Lower leg skin (tissue), 4 donors: ENCODE data around the gene GATC. TPM values are rescaled to one million over a fixed set of nuclear protein-coding genes. Genes with fewer than 3 reads are reported as not detected.
A peak's percentile ranks its signal among the peaks of the same experiment; 100 is the strongest.

Experiments used
- DNase-seq, 2 donors: peaks; one replicate each; pipeline ENCODE4 v3.0.0-alpha.2; 2019; ENCODE audit warnings: low spot score in 2 of 2
- H3K4me3 ChIP-seq: fragments of 200-600 bp; sonication (generic); 2 replicates; pipeline ENCODE4 v1.5.1; 2017; ENCODE audit warnings: mild to moderate bottlenecking, low read depth; ENCODE audit not compliant: poor library complexity, severe bottlenecking
- POLR2A ChIP-seq, 2 donors: fragments of 450-650 bp; IDR thresholded peaks; one replicate each; pipeline ENCODE4 v1.6.1; 2016 to 2017; ENCODE audit warnings: antibody characterized with exemption in 2 of 2, mild to moderate bottlenecking in 1 of 2, moderate library complexity in 1 of 2
- WGBS, 2 donors: methylation state at CpG; one replicate each; pipeline ENCODE4 v1.1.5; 2018; 5-methylcytosine and 5-hydroxymethylcytosine counted together
- intact Hi-C: fragments of 100-400 bp; cut with DNase I; formaldehyde crosslinking; loops from one replicate; pipeline ENCODE4 v1.15.0; 2023; ENCODE audit warnings: low total_unique reads
- total RNA-seq, 4 donors: library from RNA; depleted of rRNA; stranded (reverse); fragments of >200 nt; gene quantifications; one replicate each; pipeline ENCODE4 v1.1.0, GENCODE V29; 2016
- TF ChIP-seq, protein P1 (sequence below), 3 donors: fragments of 450-650 bp; IDR thresholded peaks; one replicate each; pipeline ENCODE4 v1.5.1; 2016; ENCODE audit warnings: antibody characterized with exemption in 3 of 3, mild to moderate bottlenecking in 3 of 3, moderate library complexity in 2 of 3

Gene GATC
- total RNA-seq, 4 donors from 2014 or later = 19.3 to 24.1 (median 20.1) TPM

DNA sequence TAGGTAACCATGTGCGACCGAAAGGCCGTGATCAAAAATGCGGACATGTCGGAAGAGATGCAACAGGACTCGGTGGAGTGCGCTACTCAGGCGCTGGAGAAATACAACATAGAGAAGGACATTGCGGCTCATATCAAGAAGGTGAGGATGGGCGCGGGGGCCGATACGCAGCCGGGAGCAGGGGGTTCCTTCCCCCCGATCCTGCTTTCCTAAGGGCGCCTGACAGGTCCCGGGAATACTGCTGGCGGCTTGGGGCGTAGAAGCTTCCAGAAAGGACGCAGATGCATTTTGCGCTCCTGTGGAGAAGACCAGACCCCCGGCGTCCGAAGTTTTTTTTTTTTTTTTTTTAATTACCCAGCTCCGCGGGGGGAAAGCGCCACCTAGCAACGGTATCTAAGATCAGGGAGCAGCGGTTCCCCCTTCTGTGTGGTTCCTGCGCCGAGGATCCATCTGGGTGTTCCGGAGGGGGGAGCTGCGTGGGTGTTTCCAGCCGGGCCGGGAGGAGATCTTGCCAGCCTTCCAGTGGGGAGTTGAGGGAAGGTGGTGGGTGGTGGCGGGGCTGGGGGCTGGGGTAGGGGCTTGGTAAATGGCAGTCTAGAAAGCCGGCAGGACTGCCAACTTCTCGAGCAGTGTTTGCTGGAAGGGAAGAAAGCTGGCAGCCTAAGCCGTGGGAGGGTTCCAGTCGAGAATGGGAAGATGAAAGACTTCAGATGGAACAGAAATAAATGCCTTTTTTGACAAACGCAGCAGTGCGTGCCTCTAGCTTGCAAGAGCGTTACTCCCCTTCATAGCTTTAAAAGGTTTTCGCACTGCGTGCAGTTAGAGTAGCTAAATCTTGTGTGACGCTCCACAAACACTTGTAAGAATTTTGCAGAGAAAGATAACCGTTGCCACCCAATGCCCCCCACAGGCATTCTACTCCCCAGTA is 50.4 kb downstream of the GATC start:
- intact Hi-C loops = no loop called here
- H3K4me3 ChIP-seq = peak overlapping the region; percentile 74
- peak; percentile 46 to 92 for DNase-seq
- 0% methylated on average over 43 to 47 of the region's 47 CpGs for WGBS, 2 donors
- TF ChIP-seq, protein P1, sequence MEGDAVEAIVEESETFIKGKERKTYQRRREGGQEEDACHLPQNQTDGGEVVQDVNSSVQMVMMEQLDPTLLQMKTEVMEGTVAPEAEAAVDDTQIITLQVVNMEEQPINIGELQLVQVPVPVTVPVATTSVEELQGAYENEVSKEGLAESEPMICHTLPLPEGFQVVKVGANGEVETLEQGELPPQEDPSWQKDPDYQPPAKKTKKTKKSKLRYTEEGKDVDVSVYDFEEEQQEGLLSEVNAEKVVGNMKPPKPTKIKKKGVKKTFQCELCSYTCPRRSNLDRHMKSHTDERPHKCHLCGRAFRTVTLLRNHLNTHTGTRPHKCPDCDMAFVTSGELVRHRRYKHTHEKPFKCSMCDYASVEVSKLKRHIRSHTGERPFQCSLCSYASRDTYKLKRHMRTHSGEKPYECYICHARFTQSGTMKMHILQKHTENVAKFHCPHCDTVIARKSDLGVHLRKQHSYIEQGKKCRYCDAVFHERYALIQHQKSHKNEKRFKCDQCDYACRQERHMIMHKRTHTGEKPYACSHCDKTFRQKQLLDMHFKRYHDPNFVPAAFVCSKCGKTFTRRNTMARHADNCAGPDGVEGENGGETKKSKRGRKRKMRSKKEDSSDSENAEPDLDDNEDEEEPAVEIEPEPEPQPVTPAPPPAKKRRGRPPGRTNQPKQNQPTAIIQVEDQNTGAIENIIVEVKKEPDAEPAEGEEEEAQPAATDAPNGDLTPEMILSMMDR (IDR thresholded peaks at IDR 0.05) = no peak

DNA sequence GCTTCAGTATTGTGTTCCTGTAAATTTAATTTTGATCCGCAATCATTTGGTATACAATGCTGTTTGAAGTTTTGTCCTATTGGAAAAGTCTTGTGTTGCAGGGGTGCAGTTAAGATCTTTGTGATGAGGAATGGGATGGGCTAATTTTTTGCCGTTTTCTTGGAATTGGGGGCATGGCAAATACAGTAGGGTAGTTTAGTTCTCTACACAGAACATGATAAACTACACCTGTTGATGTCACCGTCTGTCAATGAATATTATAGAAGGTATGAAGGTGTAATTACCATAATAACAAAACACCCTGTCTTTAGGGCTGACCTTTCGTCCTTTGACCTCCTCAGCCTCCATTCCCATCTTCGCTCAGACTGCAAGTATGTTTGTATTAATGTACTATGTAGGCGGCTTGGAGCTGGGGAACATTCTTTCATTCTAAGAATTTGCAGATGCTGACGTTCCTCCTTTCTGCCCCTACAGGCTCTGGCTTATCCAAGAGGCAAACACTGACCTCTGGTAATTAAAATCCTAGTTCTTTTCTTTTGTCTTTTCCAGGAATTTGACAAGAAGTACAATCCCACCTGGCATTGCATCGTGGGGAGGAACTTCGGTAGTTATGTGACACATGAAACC is 51.4 kb downstream of the GATC start:
- intact Hi-C loops = no loop called here
- 18 to 23% methylated on average over 9 of the region's 9 CpGs for WGBS, 2 donors
- no peak for TF ChIP-seq POLR2A (IDR thresholded peaks at IDR 0.05)
- TF ChIP-seq, protein P1 (IDR thresholded peaks at IDR 0.05) = no peak
- H3K4me3 ChIP-seq = no peak overlapping the region
- no peak for DNase-seq

DNA sequence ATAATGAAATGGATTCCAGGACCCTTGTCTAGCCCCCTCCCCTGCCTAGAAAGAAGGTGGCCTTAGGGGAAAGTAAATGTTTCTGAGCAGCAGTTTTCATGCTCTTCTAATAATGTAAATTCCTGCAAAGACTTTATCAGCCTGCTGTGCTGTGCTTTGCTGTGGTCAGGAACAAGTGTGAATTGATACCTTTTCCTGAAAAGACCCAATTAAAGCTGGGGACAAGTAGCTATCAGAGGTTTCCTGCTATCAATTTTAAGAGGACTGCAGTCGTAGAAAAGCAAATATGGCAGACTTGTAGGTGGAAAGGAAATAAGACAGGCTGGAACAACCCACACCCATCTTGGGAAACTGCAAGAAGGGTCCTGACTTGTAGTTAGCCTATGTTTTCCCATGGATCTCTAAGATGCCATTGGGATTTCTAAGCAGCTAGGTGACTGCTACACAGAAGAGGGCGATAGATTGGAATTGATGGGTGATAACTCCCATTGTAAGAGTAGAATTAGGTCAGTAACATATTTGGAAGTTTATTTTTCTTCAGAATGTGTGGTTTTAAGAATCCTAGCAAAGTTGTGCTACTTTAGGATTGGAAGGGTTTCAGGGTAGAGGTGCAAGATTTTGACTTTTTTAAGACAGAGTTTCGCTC is 52.7 kb downstream of the GATC start:
- intact Hi-C loops = no loop called here
- no peak overlapping the region for H3K4me3 ChIP-seq
- TF ChIP-seq POLR2A (IDR thresholded peaks at IDR 0.05) = no peak
- TF ChIP-seq, protein P1 (IDR thresholded peaks at IDR 0.05) = no peak
- WGBS, 2 donors = 85 to 90% methylated on average over 3 of the region's 3 CpGs
- DNase-seq = no peak

DNA sequence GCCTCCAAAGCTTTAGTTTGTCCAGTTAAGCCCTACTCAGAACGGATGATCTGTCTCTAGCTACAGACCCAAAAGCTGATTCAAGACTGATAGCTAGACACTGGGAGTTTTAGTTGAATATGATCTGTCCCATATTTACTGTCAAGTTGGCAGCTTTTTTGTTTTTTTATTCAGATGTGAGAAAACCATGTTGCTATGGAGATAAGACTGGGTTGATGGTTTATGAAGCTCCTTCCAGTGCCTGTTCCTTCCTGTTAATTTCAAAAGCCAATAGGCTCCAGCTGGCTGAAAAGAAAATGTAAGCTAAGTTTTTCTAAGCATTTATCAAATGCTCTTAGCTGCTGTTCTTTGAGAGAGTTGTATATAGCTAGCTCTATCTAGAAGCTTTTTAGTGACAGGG is 54.3 kb downstream of the GATC start:
- TF ChIP-seq, protein P1 (IDR thresholded peaks at IDR 0.05) = no peak
- TF ChIP-seq POLR2A (IDR thresholded peaks at IDR 0.05) = no peak
- 44 to 62% methylated on average over 1 of the region's 1 CpG for WGBS, 2 donors
- H3K4me3 ChIP-seq = no peak overlapping the region
- intact Hi-C loops = no loop called here
- DNase-seq = no peak

DNA sequence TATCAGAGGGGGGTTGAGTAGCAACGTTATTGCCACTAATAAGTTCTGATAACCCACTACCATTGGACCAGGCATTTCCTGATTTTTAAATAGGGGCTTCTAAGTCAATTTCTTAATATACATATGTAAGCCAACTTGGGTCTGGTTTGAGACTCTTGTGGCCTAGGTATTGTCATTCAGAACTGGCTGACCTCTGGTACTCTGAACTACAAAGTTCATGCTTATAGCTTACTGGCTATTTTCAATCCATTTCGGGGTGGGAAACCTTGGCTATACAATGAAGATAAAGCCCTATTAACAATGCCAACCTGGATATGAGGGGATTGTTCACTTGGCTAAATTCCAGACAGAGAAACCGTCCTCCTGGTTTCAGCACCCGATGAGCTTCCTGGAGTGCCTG is 58.3 kb downstream of the GATC start:
- no peak overlapping the region for H3K4me3 ChIP-seq
- intact Hi-C loops = loop anchor here (2.0 kb wide), 1 partner anchor 14 kb away; no protein-coding TSS in a partner anchor
- DNase-seq = no peak
- WGBS, 2 donors = 81% methylated on average over 4 of the region's 4 CpGs
- TF ChIP-seq, protein P1 (IDR thresholded peaks at IDR 0.05) = no peak
- no peak for TF ChIP-seq POLR2A (IDR thresholded peaks at IDR 0.05)
